SW 1271 (cell line): Measurements from ENCODE around the gene XRCC1.
"Not testable (repeated sequence)": the region's sequence is repeated elsewhere in the genome, so short reads cannot be mapped to it uniquely, and the experiment has no call there.

Experiments
- DNase-seq, 2 experiments: peaks; one replicate each; lab custom pipeline; 2025; lab: John Stamatoyannopoulos, UW

The XRCC1 gene

DNA sequence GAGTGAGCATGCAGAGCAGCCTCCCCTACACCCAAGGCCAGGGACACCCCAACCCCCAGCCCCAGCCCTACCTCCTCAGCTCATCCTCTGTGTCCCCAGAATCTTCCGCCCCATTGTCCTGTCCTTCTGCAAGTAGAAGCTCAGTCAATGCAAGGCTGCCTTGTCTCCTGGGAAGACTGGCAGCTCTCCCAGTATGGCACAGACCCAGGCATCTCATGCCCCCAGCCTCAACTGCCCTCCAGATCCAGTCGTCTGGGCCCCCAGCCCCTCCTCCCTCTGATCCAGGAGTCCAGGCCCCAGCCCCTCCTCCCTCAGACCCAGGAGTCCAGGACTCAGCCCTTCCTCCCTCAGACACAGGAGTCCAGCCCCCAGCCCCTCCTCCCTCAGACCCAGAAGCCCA, 29.3 kb downstream of the XRCC1 start:
- no peak for DNase-seq

DNA sequence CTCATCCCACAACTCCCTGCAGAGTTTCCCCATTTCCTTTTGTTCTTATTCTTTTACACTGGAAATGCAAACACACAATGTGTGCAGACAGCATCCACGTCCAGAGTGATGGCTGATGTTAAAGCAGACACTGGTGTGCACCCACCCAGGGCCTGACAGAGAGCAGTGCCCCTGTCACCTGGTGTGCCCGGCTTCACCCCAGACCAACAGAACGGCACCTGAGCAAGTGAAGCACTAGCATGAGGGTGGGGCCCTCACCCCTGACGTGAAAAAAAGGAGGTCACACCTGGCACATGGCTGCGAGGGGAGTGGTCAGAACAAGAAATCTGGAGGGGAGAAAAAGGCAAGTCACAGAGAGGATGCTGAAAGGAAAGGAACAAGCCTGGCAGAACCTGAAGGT, 30.1 kb downstream of the XRCC1 start:
- DNase-seq = no peak

DNA sequence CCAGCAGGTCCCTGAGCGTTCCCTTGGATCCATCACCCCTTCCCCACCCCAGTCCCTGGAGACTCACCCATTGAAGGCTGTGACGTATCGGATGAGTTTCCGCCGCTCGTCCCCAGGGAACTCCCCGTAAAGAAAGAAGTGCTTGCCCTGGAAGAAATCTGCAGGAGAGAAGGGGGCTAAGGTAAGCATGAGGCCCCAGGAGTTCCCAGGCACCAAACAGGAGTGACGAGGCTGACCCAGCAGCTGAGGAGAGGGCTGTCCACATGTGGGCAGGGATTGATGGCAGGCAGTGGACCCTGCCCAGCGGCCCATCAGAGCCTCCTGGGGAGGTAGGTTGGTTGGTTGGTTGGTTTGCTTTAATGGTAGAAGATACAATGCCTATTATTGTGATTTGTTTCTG, 31.2 kb downstream of the XRCC1 start:
- DNase-seq = no peak

DNA sequence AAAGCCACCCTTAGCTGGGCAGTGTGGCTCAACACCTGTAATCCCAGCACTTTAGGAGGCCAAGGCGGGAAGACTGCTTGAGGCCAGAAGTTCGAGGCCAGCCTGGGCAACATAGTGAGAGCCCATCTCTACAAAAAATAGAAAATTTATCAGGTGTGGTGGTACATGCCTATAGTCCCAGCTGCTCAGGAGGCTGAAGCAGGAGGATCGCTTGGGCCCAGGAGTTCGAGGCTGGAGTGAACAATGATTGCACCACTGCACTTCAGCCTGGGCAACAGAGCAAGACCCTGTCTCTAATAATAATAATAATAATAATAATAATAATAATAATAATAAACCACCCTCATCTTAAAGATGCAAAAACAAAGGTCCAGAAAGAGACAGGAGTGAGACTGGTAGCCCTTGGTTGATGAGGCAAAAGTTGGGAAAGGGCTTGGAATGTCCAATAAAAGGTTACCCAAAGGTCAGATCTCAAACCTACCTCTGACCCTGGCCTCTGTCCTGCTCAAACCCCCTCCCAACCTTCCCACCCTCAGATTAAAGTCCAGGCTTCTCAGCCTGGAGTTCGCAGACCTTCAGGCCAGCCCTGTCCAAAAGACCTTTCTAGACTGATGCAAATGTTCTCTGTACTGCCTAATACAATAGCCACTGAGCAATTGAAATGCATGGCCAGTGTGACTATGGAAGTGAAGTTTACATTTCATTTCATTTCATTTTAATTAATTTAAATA, 33.2 kb downstream of the XRCC1 start:
- DNase-seq = no peak

DNA sequence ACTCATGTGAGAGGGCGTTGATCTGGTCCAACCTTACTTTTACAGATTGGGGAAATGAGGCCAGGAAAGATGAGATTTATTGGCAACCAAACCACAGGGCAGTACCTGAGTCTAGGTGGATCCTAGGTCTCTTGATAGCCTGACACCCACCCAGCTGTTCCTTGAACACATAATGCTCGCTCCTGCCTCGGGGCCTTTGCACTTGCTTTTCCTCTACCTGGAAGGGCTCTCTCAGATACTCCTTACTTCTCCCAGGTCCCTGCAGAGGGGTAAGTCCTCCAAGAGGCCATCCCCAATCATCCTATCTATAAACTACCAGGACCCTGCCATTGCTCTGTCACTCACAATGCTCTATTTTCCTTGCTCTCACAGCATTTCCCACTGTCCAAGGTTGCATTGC, 34.9 kb downstream of the XRCC1 start:
- DNase-seq = no peak

DNA sequence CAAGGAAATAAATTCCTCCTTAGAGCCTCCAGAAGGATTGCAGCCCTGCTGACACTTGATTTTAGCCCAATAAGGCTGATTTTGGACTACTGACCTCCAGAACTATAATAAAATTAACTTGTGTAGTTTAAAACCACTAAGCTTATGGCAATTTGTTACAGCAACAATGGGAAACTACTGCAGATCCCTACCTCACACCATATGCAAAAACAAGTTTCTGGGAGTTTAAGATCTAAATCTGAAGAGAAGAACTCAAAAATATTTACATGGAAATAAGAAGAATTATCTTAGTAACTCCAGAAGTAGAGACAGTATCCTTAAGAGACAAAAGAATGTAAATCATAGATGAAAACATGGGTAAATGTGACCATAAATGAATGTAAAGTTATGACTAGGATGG, 36.4 kb downstream of the XRCC1 start:
- DNase-seq = no peak

DNA sequence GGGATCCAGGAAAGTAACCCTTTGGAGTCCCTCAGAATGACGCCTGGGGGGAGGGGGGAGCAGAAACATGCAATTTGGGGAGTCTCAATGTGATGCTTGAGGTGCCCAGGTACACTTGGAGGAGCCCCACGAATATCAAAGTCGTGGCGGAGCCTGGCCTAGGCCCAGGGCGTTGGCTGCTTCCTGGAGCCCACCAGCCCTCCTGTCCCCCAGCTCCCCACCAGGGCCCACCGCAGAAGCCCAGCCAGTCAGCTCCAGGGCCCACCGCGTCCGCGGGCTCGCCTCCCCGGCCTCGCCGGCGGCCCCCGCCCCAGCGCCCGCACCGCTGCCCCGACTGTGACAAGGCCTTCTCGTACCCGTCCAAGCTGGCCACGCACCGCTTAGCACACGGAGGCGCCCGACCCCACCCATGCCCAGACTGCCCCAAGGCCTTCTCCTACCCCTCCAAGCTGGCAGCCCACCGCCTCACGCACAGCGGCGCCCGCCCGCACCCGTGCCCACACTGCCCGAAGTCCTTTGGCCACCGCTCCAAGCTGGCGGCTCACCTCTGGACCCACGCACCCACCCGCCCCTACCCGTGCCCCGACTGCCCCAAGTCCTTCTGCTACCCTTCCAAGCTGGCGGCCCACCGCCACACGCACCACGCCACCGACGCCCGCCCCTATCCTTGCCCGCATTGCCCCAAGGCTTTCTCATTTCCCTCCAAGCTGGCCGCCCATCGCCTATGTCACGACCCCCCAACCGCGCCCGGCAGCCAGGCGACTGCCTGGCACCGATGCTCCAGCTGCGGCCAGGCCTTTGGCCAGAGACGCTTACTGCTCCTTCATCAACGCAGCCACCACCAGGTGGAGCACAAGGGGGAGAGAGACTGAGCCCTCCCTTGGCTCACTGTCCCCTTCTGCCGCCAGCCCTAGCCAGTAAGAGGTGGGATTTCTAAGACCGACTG, 40.2 kb downstream of the XRCC1 start:
- no peak for DNase-seq

DNA sequence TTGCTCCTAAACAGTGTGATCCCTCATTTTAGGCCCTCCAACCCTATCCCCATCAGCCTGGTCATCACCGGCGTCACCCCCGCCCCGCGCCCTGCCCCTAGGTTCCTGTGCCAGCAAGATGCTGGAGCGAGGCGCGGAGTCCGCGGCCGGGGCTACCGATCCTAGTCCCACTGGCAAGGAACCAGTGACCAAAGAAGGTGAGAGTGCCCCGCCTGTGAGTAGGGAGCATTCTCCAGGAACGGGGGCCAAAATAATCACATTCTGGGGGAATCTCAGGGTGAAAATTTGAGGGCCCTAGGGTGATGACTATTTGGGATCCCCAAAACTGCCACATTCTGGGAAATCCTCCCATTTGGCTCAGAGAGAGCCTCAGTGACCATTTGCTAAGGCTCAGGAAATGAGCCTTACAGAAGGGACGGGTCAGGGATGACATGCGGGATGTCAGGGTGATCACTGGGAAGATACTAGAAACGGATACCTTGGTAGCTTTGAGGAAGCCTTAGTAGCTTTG, 41.0 kb downstream of the XRCC1 start:
- no peak for DNase-seq

DNA sequence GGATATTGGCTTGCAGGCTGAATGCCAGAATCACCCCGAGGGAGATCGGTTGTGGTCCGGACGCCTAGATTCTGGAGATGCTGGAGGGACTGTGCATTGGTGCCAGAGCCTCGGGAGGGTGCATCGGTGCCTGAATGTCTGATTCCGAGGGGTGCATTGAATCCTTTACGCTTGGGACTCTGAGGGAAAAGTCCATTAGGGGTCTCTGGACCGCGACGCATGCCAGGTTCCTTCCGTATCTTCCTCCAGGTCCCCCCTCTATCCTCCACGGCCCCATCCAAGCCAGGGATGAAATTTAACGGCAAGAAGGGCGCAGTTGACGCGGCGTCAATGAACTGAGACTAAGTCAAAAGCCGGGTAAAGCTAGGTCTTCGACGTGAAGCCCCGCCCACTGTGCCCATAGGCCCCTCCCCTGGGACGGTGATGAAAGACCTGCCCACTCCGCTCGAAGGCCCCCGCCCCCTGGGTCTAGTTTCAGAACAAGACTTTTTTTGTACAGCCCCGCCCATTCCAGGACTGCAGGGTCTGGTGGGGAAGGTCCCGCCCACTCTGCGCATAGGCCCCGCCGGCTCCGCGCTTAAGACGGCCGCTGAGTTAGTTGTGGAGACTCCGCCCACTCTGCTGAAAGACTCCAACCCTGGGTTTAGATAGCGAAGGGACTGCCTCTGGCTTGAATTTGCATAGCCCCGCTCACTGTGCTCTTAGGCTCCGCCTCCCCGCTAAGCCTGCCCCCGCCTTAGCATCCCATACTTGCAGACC, 41.6 kb downstream of the XRCC1 start:
- DNase-seq = peak; percentile 69 to 91

DNA sequence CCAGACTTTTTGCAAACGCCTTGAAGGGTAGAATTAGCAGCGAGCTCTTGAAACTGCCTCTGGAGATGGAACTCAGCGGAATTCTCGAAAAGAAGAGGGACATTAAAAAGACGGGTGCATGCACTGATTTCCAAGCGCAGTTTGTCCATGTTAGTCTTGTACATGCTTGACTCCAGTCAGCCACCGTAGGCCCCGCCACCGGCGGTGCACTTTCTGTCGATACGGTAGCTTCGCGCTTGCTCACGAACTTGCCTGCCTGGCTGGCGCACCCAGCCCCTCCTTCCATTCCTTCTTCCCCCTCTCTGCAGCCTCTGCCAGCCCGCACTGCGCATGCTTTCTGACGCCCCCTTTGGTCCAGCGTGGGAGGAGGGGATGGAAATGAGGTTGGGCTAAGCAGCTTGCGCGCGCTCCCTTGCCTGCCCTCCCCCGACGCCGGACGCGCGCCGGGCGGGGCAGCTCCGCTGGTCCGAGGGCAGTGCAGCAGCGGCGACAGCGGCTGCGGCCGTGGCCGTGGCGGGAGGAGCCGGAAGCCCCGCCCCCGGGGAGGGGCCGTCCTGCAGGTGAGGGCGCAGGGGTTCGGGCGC, 42.3 kb downstream of the XRCC1 start, which contains the start of gene ZNF575:
Gene ZNF575 (plus strand): TSS at position 227 of the 584 bp plus-strand sequence. CDS start 1,235 bp downstream, outside the sequence.
- DNase-seq = peak; percentile 66 to 86

DNA sequence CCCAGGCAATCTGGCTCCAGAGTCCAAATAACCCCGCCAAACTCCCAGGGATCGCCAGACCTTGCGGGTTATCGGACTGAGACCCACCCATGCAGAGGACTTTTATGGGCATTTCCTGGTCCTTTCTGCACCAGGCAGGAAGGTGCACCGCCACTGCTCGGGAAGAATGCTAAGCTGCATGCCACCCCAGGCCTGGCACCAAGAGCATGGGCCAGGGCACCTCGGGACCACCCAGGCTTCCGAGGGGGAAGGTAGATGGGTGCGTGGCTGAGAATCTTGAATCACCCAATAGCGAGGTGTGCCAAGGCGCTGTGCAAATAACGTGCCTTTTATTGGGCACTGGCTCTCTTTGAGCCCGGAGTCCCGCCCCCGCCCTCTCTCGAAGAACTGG, 42.8 kb downstream of the XRCC1 start:
- DNase-seq = peak; percentile 37 to 77

DNA sequence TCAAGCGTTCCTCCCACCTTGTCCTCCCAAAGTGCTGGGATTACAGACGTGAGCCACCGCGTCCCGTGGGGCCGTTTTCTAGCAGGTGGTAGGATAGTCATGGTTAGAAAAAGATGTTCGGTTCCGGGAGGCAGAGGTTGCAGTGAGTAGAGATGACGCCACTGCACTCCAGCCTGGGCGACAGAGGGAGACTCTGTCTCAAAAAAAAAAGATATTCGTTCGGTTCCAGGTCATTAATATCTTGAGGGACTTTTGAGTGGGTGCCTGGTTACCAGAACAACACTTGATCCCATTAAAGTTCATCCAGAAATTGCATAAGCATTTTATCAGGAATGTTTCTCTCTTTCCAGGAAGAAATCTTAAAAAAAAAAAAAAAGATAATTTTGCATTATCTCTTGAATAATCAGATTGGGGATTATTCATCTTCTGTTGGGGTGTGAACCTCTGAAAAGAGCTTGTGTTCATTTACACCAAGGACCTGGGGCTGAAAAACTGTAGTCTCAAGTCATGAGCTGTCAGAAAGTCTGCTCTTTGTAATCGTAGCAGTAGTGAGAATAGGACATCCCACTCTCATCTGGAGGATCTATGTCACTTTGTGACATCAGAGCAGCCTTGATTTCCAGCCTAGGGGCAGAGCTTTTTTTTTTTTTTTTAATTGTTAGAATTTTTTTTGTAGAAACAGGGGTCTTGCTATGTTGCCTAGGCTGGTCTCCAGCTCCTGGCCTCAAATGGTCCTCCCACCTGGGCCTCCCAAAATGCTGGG, 47.3 kb downstream of the XRCC1 start:
- DNase-seq = no peak

DNA sequence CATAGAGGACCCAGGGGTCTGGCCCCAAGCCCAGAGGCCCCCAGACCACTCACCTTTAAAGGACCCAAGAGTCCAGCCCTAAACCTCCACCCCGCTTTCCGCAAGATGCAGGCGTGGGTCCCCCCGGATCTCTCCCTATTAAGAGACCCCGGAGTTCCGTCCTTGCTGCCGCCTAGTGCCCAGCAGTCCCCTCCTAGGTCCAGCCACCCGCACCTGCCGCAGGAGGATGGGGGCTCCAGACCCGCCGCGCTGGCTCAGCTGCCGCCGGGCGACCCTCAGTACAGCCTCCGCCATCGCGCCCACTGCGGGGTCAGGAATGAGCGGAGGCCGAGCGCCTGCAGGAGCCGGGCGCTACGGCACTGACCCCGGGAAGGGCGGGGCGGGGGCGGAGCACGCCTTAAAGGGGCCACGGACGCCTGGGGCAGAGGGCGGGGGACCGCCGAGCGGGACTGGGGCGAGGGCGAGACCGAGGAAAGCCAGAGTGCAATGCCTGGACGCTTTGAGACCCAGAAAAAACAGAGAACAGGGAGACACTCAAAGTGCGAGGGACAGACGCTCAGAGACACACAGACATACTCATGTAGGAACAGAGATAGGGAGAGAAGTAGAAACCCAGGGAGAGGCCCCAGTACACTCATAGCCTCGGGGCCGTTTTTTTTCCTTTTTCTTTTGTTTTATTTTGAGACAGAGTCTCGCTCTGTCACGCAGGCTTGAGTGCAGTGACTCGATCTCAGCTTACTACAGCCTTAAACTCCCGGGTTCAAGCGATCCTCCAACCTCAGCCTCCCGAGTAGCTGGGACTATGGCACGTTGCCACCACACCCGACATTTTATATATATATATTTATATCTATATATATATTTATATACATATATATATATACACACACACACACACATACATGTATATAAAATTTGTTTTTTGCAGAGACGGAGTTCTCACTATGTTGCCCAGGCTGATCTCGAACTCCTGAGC, 48.2 kb downstream of the XRCC1 start, which contains the start of gene ETHE1:
Gene ETHE1 (minus strand): TSS at position 318 of the 976 bp plus-strand sequence. CDS start 24 bp downstream, at position 294.
- DNase-seq = peak; percentile 15 to 59

DNA sequence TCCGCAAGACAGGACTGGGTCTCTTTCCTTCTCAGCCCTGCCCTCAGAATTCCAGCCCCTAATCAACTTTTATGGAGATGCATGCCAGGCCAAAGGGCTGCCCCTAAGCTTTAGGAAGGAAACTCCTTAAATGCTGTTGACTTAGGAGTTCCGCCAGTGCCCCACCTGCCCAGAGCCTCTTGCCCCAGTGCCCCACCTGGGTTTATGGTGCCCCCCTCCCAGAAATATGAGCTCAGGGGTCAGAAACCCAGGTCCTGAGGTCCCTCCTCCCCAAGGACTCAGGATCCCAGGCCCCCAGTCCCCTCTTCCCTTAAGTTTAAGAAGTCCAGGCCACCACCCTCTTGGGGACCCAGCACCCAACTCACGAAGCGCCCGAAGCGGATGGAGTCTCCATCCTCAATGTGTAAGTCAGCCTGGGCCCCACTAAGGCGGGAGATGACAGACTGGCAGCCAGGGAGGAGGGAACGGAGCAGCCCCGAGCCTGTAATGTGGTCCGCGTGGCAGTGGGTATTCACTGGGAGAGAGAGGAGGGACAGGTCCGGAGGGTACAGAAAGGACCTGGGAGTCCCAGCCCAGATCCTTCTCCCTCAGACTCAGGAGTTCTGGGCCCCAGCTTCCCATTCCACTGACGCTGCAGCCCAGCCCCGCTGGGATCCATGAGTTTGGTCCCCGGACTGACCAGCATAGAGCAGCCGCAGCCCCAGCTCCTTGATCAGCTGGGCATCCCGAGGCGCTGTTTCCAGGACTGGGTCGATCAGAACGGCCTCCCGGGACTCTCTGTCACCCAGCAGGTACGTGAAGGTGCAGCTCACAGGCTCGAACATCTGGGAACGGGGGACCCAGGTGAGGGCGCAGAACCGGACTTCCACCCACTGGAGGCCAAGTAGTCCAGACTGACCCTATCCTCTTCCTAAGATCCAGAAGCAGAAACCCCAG, 49.2 kb downstream of the XRCC1 start:
- no peak for DNase-seq

DNA sequence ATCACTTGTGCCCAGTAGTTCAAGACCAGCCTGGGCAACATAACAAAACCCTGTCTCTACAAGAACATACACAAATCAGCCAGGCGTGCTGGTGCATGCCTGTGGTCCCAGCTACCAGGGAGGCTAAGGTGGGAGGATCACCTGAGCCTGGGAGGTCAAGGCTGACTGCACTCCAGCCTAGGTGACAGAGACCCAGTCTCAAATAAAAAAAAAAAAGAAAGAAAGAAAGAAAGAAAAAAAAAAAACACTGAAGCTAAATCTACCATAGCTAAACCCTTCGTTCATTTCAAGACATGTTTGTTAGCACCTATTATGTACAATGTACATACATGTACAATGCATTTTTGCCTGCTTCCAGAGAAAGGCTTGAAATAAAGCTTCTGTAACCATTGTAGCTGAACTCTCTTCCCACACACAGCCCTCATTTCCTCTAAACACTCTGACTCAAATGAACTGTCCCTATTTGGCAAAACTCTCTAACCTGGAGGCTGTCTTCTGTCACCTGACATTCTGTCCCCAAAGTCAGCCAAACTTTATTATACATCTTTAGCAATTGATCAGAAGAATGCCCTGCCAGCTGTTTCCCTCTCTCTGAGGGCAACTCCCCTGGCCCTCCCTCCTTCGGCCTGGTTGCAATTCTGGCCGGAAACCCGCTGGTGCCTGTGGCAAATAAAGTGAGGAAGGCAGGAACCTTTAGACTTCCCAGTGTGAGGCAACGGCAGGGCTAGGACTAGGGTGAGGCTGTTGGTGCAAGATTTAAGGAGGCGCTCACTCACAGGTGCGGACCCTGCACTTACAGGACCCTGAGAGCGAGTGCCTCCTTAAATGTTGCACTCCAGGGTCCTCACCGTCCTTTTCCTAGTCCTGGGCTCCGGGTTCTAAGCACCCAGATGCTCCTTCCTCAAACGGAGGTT, 50.1 kb downstream of the XRCC1 start:
- peak; percentile 37 to 82 for DNase-seq

DNA sequence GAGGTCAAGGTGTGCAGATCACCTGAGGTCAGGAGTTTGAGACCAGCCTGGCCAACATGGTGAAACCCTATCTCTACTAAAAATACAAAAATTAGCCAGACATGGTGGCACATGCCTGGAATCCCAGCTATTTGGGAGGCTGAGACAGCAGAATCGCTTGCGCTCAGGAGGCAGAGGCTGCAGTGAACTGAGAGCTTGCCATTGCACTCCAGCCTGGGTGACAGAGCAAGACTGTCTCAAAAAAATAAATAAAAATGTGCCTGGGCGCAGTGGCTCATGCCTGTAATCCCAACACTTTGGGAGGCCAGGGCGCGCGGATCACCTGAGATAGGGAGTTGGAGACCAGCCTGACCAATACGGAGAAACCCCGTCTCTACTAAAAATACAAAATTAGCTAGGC, 51.6 kb downstream of the XRCC1 start:
- DNase-seq = not testable (repeated sequence)

DNA sequence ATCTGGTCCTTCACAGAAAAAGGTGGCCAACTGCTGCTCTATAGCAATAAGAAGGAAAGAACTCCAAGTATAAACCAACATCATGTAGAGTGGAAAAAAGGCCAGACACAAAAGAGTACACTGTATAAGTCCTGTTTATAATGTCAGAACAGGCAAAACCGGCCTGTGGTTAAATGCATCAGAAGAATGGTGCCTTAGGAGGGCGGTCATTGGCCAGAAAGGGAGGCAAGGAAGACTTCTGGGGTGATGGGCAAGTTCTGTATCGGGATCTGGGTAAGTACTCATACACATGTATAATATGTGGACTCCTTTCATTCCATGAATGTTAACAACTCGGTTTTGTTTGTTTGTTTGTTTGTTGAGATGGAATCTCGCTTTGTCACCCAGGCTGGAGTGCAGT, 52.4 kb downstream of the XRCC1 start:
- DNase-seq = no peak
